ENCODE results near the gene ANGPT4. TPM values are rescaled to one million over a fixed set of nuclear protein-coding genes. Genes with fewer than 3 reads are reported as not detected.
"Not testable (repeated sequence)": the region's sequence is repeated elsewhere in the genome, so short reads cannot be mapped to it uniquely, and the experiment has no call there.

The ANGPT4 gene
- total and polyA plus RNA-seq, 2 donors, result 0.21 to 2.0 TPM

DNA sequence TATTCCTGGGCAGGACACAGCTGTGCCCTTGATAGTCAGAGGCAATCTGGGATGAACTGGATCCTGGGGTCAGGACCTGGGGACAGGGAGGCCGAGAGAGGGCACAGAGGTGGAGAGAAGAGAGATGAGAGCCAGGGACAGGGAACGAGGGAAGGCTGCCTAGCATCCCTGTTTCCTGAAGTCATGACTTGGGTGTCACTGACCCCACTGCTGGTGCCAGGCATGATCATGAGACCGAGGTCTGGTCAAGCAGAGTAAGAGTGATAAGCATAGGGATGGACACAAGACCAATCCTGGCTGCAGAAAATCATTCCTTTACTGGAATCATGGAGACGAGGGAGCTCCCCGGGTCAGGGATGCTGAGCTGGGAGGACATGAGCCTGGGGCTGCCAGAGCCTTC, 46.5 kb downstream of the ANGPT4 start:
- DNase-seq (ENCODE audit: extremely low spot score), result no peak
- Histone ChIP-seq H3K4me3 (ENCODE audit: low read depth, low read length) (no peak overlapping the region), H3K4me1 (ENCODE audit: insufficient read depth) (no peaks in the 10 kb centered on the region), H3K27ac (ENCODE audit: low read depth) (no peak overlapping the region), H3K36me3 (ENCODE audit: insufficient read depth) (no peaks in the 10 kb centered on the region)
- WGBS, result 54% methylated on average over 5 of the region's 5 CpGs

DNA sequence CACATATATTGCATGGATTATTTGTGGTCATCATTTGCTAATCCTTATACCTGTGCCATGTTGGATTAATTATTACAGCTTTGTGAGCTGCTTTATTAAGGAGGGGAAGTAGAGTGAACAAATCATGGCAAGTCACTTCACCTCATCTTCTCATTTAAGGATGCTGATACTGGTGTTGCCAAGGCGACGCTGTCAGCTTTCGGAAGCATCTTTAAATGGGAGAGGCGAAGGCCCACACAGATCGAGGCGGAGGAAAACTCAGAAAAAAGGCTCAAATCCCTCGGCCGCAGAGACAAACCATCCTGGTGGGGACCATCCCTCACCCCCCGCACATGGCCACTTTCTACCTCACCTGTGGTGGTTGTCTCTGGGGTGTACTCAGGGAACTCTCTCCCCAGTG, 47.9 kb downstream of the ANGPT4 start:
- no peaks in the 10 kb centered on the region for H3K4me1 ChIP-seq (ENCODE audit: insufficient read depth)
- no peaks in the 10 kb centered on the region for H3K36me3 ChIP-seq (ENCODE audit: insufficient read depth)
- DNase-seq (ENCODE audit: extremely low spot score), result no peak
- H3K4me3 ChIP-seq (ENCODE audit: low read depth, low read length), result no peak overlapping the region
- H3K27ac ChIP-seq (ENCODE audit: low read depth), result no peak overlapping the region
- WGBS, result 86% methylated on average over 9 of the region's 9 CpGs

DNA sequence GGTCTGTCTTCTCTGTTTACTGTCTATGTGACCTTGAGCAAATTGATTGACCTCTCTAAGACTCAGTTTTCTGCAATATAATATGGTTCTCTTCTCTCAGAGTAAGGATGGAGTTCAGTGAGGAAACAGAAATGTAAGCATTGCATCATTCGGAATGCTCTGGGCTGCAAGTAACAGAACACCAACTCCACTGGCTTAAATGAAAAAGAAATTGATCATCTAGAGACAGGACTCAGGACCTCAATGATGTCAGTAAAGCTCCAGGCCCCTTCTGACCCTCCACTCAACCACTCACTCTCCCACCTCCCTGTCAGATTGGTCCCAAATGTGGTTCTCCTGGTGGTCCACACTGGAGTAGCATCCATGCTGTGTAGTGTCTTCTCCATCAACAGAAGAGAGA, 50.7 kb downstream of the ANGPT4 start:
- Histone ChIP-seq H3K36me3 (ENCODE audit: insufficient read depth) (no peaks in the 10 kb centered on the region), H3K4me3 (ENCODE audit: low read depth, low read length) (no peak overlapping the region), H3K27ac (ENCODE audit: low read depth) (no peak overlapping the region), H3K4me1 (ENCODE audit: insufficient read depth) (no peaks in the 10 kb centered on the region)
- 98% methylated on average over 1 of the region's 1 CpG for WGBS
- DNase-seq (ENCODE audit: extremely low spot score), result no peak

DNA sequence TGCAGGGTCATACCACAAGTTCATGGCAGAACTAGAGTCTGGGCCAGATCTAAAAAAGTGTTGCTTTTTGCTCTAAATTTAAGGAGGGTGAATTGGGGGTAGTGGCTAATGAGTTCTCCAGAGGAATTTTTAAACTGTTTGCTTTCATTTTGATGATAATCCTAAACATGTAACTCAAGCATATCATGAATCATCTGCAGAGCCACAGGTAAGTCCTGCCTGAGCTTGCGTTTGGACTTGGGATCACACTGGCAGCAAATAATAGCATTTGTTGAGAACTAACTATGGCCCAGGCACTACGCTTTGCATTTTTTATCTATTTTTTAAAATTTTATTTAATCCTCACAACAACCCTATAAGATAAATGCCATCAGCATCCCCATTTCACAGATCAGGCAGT, 55.2 kb downstream of the ANGPT4 start:
- 84% methylated on average over 2 of the region's 2 CpGs for WGBS
- DNase-seq (ENCODE audit: extremely low spot score), result no peak
- Histone ChIP-seq H3K27ac (ENCODE audit: low read depth) (no peak overlapping the region), H3K36me3 (ENCODE audit: insufficient read depth) (no peaks in the 10 kb centered on the region), H3K4me1 (ENCODE audit: insufficient read depth) (no peaks in the 10 kb centered on the region), H3K4me3 (ENCODE audit: low read depth, low read length) (no peak overlapping the region)

DNA sequence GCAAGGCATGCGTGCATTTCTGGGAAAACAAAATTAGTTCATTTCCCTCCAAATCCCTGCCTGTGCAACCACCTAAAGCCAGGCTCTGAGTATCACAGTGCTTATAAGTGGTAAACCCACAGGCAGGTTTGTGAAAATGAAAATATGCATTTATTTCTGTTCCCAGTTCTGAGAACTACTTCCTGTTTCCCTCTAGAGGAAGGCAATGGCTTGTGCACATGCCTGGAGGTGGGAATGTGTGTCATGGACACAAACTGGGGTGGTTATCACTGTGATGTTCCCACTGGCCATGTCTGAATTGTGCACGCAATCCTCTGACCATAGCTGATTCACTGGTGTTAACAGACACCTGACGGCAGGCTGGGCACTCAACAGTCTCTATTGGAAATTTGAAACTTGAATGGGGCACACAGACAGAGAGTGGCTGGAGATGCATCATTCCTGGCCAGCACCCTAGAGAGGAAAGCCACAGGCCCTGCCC, 56.3 kb downstream of the ANGPT4 start:
- WGBS, result 48% methylated on average over 3 of the region's 3 CpGs
- no peak overlapping the region for H3K4me3 ChIP-seq (ENCODE audit: low read depth, low read length)
- H3K4me1 ChIP-seq (ENCODE audit: insufficient read depth), result no peaks in the 10 kb centered on the region
- no peak overlapping the region for H3K27ac ChIP-seq (ENCODE audit: low read depth)
- H3K36me3 ChIP-seq (ENCODE audit: insufficient read depth), result no peaks in the 10 kb centered on the region
- DNase-seq (ENCODE audit: extremely low spot score), result no peak

DNA sequence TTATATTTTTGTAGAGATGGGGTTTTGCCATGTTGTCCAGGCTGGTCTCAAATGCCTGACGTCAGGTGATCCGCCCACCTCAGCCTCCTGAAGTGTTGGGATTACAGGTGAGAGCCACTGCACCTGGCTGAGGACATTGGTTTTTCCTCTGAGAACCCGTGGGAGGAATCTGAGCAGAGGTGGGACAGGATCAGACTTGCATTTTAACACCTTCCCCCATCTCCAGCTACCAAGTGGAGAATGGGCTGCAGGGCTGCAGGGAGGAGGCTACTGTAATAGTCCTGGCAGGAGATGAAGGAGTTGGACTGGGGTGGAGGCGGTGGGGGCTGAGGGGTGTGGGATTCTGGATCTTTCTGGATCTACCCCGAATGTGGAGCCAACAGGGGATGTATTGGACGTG, 58.1 kb downstream of the ANGPT4 start:
- Histone ChIP-seq H3K4me1 (ENCODE audit: insufficient read depth) (no peaks in the 10 kb centered on the region), H3K27ac (ENCODE audit: low read depth) (no peak overlapping the region), H3K4me3 (ENCODE audit: low read depth, low read length) (no peak overlapping the region), H3K36me3 (ENCODE audit: insufficient read depth) (no peaks in the 10 kb centered on the region)
- no peak for DNase-seq (ENCODE audit: extremely low spot score)
- 84% methylated on average over 6 of the region's 6 CpGs for WGBS

DNA sequence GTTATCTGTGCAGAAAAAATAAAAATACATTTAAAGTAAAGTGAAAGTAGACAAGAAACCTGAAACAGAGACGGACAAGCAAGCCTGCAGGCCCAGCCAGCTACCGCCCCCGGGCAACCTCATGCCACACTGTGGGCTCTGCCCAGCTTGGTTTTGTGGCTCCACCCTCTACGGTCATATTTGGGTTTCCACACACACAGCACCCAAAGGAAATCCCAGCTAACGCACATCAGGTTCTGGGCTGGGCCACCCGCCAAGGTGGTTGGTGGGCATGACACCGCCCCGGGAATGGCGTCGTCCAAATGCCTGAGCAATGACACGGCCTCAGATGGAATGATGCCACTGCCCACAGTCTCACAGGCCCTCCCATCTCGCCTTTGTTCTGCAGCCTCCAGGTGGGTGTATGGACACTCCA, 59.8 kb downstream of the ANGPT4 start:
- Histone ChIP-seq H3K36me3 (ENCODE audit: insufficient read depth) (no peaks in the 10 kb centered on the region), H3K4me1 (ENCODE audit: insufficient read depth) (no peaks in the 10 kb centered on the region), H3K27ac (ENCODE audit: low read depth) (no peak overlapping the region), H3K4me3 (ENCODE audit: low read depth, low read length) (no peak overlapping the region)
- no peak for DNase-seq (ENCODE audit: extremely low spot score)
- WGBS, result 68% methylated on average over 12 of the region's 12 CpGs

DNA sequence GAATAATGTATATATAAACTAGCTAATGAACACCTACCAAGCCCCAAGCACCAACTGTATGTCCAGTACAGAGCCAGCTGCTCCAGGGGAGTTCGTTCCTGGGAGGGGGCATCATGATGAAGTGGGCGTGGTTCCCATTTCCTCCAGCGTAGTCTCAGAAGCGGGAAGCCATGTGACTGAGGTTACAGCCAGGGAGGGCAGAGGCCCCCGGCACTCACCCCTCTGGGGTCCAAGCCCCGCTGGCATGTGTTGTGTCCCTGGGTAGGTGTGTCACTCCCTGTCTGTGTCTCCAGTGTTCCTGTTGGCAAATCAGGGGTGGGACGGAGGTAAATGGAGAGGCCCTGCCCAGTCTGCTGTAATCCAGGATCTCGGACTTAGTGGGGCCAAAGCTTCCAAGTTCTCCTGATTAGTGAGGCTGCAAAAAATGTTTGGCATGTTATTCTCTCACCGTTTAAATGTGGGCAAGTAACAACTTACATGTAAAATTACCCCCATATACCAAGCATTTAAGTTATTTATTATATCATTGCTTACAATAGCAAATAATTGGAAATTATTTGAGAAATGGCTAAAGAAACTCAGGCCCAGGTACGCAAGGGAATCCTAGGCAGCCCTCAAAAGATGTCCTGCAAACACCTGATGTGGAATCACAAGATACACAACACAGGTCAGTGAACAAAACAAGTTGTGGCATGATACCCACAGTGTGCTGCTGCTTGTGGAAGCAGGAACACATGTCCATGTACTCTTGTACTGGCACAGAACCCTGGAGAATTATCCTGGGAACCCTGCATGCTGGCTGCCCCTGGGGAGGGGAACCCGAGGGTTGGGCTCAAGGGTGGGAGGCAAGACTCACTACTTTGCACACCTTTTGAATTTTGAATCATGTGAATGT, 60.4 kb downstream of the ANGPT4 start:
- Histone ChIP-seq H3K4me1 (ENCODE audit: insufficient read depth) (no peaks in the 10 kb centered on the region), H3K27ac (ENCODE audit: low read depth) (no peak overlapping the region), H3K36me3 (ENCODE audit: insufficient read depth) (no peaks in the 10 kb centered on the region), H3K4me3 (ENCODE audit: low read depth, low read length) (no peak overlapping the region)
- no peak for DNase-seq (ENCODE audit: extremely low spot score)
- 59% methylated on average over 11 of the region's 11 CpGs for WGBS

DNA sequence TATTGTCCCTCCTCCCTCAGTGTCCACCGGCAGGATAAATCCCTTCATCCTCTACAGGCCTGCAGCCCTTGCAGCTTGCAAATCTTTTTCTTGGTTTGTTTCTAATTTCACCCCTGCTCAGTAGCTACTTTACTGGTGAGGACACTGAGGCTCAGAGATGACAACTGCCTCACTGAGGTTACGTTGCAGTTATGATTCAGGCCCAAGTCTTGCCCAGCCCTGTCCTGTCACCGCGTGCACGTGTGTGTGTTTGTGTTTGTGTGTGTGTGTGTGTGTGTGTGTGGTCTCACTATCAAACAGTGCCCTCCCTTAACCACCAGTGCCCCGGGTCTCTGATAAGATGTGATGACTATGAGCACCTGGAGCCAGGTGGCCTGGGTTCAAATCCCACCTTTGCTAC, 61.5 kb downstream of the ANGPT4 start:
- Histone ChIP-seq H3K27ac (ENCODE audit: low read depth) (no peak overlapping the region), H3K36me3 (ENCODE audit: insufficient read depth) (no peaks in the 10 kb centered on the region), H3K4me3 (ENCODE audit: low read depth, low read length) (no peak overlapping the region), H3K4me1 (ENCODE audit: insufficient read depth) (no peaks in the 10 kb centered on the region)
- WGBS, result 62% methylated on average over 6 of the region's 6 CpGs
- no peak for DNase-seq (ENCODE audit: extremely low spot score)

DNA sequence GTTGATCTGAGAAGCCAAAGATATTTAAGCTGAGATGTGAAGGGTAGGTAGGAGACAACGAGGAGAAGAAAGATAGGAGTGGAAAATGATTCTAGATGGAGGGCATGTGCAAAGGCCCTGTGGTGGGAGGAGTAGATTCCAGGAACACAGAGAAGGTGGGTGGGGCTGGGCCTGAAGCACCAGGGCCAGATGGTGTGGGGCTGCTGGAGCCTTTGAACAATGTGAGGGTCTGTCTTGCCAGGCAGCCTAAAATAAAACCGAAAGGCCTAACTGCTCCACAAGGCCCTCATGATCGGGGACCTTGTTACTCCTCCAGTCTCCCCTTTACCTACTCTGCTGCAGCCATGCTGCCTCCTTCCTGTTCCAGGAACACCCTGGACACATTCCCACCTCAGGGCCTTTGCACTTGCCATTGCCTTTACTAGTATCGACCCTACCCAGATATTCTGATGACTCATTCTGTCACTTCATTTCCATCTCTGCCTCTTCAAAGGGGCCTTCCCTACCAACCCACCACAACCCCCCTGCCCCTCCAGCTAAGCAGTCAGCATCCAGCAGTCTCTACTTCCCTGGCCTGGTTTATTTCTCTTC, 62.6 kb downstream of the ANGPT4 start:
- H3K36me3 ChIP-seq (ENCODE audit: insufficient read depth), result no peaks in the 10 kb centered on the region
- DNase-seq (ENCODE audit: extremely low spot score), result no peak

DNA sequence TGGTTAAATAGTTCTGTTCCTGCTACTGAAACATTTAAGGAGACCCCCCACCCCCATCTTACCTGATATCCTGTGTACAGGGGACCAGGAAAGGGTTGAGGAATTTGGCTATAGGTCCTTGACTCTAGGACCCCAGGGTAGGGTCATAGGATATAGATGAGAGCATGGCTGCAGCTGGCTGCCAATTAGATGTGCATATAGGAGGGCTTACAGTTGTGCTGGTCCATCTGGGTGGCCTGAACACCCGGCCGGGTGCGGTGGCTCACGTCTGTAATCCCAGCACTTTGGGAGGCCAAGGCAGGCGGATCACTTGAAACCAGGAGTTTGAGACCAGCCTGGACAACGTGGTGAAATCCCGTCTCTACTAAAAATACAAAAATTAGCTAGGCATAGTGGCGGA, 67.4 kb downstream of the ANGPT4 start:
- DNase-seq (ENCODE audit: extremely low spot score); H3K27ac ChIP-seq (ENCODE audit: low read depth): not testable (repeated sequence)
- WGBS, result 88% methylated on average over 8 of the region's 8 CpGs

More for the DNA sequence above, 62.6 kb downstream of the ANGPT4 start:
- no peak overlapping the region for H3K4me3 ChIP-seq (ENCODE audit: low read depth, low read length)
- H3K27ac ChIP-seq (ENCODE audit: low read depth), result no peak overlapping the region
- H3K4me1 ChIP-seq (ENCODE audit: insufficient read depth), result no peaks in the 10 kb centered on the region
- WGBS, result 91% methylated on average over 4 of the region's 4 CpGs

DNA sequence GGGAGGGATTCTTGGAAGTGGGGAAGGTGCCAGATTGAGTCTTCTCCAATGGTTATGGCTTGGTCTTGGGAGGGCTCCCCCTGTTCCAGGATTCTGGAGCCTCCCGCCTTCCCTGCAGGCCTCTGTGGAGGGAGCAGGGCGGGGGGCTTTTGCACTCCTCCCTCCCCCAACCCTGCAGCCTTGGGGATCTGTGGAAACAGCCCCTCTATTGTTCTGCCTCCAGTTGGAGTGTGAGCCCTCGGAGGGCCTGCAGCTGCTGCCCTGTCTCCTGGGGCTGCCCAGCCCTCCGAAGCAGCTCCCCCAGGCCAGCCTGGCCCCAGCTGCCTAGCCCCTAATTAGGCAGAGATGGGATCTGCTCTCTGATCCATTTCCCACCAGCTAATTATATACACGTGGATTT, 67.9 kb downstream of the ANGPT4 start:
- H3K4me3 ChIP-seq (ENCODE audit: low read depth, low read length), result no peak overlapping the region
- WGBS, result 90% methylated on average over 5 of the region's 5 CpGs
- no peaks in the 10 kb centered on the region for H3K36me3 ChIP-seq (ENCODE audit: insufficient read depth)
- no peak for DNase-seq (ENCODE audit: extremely low spot score)
- no peak overlapping the region for H3K27ac ChIP-seq (ENCODE audit: low read depth)
- no peaks in the 10 kb centered on the region for H3K4me1 ChIP-seq (ENCODE audit: insufficient read depth)

More for the DNA sequence above, 67.4 kb downstream of the ANGPT4 start:
- not testable (repeated sequence) for H3K4me1 ChIP-seq (ENCODE audit: insufficient read depth); H3K36me3 ChIP-seq (ENCODE audit: insufficient read depth); H3K4me3 ChIP-seq (ENCODE audit: low read depth, low read length)

DNA sequence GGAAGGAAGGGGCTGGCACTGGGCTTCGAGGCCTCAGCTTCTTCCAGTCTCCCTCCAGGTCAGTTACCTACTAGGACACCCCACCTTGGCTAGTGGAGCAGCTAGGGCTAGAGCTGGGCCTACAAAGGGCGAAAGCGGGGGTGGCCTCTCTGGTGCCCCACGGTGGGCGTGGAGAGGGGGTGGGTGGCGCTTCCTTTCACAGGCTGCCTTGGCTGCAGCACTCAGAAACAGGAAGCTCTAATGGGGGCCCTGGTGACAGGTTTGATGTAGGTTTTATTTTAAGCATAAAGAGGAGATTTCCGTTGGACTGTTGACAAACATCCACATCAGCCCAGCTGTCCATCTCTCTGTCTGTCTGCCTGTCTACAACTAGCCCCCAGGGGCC, 69.2 kb downstream of the ANGPT4 start:
- DNase-seq (ENCODE audit: extremely low spot score), result no peak
- WGBS, result 75% methylated on average over 7 of the region's 7 CpGs
- Histone ChIP-seq H3K4me3 (ENCODE audit: low read depth, low read length) (no peak overlapping the region), H3K4me1 (ENCODE audit: insufficient read depth) (no peaks in the 10 kb centered on the region), H3K27ac (ENCODE audit: low read depth) (no peak overlapping the region), H3K36me3 (ENCODE audit: insufficient read depth) (no peaks in the 10 kb centered on the region)
